ENCODE data around the gene KRI1.
"Not testable (repeated sequence)": the region's sequence is repeated elsewhere in the genome, so short reads cannot be mapped to it uniquely, and the experiment has no call there.

Gene KRI1

DNA sequence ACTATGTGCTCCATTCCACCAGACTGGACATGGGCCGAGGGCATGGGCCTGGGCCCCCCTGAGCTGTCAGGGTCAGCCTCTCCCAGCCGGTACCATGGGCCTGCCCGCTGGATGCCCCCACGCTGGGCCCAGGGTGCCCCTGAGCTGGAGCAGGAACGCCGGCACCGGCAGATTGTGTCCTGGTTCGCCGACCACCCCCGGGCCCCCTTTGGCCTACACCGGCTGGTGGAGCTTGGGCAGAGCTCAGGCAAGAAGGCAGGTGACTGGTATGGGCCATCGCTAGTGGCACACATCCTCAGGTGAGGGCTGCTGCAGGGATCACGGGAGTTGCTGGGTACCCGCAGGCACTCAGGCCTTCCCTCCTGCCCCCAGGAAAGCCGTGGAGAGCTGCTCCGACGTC is 19.0 kb downstream of the KRI1 start:
- DNase-seq = no peak

DNA sequence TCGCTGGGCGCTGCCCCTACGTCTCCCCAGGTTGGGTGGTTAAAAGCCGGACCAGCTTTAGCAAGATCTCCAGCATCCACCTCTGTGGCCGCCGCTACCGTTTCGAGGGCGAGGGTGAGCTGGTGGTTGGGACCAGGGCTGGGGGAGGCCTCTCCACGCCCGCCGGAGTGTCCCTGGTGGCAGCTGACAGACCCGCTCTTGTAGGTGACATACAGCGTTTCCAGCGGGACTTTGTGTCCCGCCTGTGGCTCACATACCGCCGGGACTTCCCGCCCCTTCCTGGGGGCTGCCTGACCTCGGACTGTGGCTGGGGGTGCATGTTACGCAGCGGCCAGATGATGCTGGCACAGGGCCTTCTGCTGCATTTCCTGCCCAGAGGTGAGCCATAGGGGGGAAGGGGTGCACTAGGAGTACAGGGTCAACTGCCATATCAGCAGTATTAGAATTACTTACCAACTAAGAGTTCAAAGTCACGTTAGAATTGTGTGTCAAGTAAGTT is 21.0 kb downstream of the KRI1 start:
- DNase-seq = no peak

DNA sequence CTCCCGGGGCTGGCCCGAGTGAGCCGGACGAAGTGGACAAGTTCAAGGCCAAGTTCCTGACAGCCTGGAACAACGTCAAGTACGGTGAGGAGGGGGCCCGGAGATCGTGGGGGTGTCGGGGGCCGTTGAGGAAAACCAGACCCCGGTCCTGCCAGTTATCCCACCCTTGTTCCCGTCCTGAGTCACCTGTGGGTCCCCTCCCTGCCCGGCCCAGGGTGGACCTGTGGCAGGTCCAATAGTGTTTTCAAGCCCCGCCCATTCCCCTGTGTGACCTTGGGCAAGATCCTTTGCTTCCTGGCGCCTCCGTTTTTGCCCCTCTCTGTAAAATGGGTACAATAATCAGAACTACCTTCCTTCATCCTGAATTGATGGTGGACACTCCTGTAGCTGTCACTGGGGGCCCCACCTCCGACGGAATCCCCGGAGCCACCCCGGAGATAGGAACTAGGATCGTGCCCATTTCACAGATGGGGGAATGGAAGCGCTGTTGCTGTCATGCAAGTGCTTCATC is 21.5 kb downstream of the KRI1 start:
- no peak for DNase-seq

DNA sequence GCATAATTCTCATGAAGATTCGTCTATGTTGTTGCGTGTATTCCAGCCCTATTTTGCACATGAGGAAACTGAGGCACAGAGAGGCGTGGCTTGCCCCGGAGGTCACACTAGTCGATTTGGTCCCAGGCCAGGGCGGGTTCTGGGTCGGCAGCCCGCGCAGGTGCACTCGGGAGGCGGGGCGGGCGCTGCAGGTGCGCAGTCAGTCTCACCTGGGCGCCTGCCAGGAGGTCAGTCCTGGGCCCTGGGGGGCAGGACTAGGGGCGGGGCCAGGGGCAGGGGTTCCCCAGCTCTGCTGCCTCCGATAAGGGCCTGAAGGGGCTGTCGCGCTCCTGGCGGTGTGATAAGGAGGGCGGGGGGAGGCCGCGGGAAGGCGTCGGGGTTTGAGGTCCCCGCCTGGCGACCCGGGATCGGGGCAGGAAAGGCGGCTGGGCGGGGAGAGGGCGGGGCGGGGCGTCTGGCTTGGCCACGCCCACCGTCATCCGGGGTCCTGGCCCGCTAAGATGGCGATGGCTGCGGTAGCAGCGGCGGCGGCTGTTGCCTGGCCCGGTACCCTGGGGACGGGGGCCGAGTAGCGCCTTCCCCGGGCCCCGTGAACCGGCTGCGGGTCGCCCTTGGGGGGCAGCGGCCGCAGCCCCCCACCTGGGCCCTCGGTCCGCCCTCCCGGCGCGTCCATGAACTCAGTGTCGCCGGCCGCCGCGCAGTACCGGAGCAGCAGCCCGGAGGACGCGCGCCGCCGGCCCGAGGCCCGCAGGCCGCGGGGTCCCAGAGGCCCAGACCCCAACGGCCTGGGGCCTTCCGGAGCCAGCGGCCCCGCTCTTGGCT is 22.2 kb downstream of the KRI1 start, which contains the start of gene ATG4D:
Gene ATG4D (plus strand): TSS at position 485 of the 822 bp plus-strand sequence. CDS start 187 bp downstream, at position 672.
- DNase-seq = peak; percentile 87

- no peak for DNase-seq
Observed at GRCh38 chr19:10543059-10543419, 22.8 kb downstream of the KRI1 start.

DNA sequence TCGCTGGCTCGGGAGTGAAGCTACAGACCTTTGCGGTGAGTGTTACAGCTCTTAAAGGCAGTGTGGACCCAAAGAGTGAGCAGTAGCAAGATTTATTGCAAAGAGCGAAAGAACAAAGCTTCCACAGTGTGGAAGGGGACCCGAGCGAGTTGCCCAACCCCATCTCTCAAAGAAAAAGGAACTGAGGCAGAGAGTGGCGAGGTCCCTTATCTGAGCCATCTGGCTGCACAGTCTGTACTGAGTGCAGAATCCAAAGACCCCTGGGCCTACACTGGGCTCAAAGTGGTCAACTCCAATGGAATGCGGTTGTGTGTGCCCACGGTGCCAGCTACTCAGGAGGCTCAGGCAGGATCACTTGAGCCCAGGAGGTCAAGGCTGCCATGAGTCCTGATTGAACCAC is 26.8 kb downstream of the KRI1 start:
- DNase-seq = not testable (repeated sequence)

- DNase-seq = no peak
Observed at GRCh38 chr19:10538204-10538983, 27.4 kb downstream of the KRI1 start.

DNA sequence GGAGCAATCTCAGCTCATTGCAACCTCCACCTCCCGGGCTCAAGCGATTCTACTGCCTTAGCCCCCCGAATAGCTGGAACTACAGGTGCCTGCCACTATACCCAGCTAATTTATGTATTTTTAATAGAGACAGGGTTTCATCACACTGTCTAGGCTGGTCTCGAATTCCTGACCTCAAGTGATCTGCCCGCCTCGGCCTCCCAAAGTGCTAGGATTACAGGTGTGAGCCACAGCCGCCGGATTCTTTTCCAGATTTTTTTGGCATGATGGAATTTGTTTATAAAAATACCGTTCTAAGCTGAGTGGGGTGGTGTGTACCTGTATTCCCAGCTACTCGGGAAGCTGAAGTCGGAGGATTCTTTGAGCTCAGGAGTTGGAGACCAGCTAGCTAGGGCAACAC is 28.1 kb downstream of the KRI1 start:
- no peak for DNase-seq

GRCh38 chr19:10535613-10536012 is 30.2 kb downstream of the KRI1 start:
- no peak for DNase-seq

DNA sequence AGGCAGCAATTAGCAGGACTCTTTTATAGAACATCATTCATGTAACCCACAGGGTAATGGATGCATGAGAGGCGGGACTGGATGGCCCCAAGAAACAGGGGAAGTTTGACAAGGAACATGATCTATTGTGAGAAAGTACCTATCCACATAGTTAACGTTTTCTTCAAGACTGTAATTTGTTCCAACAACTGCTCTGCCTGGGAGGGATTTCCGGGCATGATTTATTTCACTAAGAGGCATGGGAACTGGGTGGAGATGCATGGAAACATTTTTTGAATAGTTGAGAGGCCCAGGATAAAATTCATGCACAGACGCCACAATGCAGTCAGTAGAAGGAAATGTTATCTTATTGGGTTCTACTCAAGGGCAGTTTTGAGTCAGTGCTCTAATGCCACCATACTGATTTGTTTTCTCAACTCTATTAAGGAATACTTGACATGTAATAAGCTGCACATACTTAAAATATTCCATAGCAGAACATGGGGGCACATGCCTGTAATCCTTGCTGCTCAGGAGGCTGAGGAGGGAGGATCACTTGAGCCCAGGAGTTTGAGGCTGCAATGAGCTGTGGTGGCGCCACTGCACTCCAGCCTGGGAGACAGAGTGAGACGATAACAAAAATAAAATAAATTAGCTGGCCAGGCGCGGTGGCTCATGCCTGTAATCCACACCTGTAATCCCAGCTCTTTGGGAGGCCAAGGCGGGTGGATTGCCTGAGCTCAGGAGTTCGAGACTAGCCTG is 32.0 kb downstream of the KRI1 start:
- DNase-seq = no peak

GRCh38 chr19:10532457-10532856 is 33.4 kb downstream of the KRI1 start:
- no peak for DNase-seq

DNA sequence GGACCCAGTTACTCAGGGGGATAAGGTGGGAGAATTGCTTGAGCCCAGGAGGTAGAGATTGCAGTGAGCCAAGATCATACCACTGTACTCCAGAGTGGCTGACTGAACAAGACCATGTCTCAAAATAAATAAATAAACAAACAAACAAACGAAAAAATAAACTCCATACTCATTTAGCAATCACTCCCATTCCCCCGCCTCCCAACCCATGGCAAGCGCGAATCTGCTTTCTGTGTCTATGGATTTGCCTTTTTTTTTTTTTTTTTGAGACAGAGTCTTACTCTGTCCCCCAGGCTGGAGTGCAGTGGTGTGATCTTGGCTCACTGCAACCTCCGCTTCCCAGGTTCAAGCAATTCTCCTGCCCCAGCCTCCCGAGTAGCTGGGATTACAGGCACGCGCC is 38.9 kb downstream of the KRI1 start:
- DNase-seq = not testable (repeated sequence)

DNA sequence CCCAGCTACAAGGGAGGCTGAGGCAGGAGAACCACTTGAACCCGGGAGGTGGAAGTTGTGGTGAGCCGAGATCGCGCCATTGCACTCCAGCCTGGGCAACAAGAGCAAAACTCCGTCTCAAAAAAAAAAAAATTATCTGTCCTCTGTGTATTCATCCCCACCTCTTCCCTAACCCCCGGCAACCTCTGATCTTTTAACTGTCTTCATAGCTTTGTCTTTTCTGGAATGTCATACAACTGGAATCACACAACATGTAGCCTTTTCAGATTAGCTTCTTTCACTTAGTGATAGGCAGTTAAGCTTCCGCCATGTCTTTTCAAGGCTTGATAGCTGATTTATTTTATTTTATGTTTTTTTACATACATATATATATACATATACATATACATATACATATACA is 40.2 kb downstream of the KRI1 start:
- no peak for DNase-seq

DNA sequence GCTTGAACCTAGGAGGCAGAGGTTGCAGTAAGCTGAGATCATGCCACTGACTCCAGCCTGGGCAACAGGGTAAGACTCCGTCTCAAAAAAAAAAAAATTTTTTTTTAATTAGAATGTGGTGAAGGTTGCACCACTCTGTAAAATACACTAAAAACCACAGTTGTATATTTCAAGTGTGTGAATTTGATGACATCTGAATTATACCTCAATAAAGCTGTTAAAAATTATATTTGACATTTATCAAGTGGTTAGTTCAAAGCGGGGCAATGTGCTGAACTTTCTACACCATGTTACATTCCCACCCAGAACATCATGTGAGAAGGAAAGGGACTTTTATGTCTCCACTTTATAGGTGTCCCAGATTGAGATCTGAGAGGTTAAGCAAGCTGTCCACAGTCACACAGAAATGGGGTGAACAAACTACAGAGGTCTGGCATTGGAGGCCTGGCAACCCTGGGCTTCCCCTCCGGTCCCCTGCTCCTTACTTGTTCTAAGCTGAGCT is 42.6 kb downstream of the KRI1 start:
- DNase-seq = no peak

DNA sequence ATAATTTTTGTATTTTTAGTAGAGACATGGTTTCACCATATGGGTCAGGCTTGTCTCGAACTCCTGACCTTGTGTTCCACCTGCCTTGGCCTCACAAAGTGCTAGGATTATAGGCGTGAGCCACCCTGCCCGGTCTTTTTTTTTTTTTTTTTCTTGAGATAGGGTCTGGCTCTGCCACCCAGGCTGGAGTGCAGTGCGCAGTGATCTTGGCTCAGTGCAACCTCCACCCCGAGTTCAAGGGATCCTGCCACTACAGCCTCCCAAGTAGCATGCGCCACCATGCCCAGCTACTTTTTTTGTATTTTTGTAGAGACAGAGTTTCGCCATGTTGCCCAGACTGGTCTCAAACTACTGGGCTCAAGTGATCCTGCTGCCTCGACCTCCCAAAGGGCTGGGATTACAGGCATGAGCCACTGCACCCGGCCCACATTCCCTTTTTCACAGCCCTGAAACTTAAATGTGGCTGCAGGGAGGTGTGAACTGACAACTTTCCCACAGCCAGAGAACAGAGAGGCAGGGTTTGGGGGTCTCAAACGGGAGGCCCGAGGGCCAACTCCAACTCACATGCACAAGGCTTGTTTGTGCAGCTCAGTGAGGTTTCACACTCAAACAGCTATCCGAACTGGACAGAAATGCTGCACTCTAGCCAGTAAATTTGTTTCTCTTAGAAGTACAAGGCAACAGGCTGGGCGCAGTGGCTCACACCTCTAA is 44.2 kb downstream of the KRI1 start:
- no peak for DNase-seq

DNA sequence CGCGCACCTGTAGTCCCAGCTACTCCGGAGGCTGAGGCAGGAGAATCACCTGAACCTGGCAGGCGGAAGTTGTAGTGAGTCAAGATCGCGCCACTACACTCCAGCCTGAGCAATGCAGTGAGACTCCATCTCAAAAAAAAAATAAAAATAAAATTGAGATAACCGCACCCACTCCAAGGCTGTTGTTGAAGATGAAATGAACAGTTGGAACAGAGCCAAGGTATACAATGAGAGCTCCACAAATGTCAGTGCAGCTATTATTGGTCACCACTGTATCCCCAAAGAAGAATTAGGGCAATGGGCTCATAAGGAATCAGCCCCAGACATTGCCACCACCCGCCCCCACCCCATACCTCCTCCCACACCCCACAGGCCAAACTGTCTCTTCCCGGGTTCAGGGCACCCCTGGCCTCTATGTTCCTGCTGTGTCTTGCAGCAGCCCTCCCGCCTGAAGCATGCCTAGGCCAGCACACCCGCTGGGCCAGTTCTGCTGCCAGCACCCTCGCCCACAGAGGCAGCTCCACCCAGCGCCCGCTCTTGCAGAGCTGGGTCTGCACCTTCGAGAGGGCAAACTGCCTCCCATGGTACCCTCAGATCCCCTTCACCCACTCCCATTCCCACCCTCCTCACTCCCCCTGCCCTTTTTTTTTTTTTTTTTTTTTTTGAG is 45.0 kb downstream of the KRI1 start:
- DNase-seq = no peak

DNA sequence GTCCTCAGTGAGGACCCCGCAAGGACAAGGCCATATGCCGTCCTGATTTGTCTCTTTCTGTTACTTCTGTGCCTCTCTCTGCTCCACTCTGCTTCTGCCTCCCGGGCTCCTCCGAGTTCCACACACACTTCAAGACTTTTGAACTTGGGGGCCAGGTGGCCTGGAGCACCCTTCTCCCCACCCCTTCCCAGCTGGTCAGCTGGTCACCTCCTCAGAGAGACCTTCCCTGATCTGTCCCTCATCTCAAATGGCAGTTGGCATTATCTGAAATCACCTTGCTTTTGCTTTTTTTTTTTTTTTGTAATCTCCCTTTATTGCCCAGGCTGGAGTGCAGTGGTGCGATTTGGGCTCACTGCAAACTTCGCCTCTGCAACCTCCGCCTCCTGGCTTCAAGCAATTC is 46.4 kb downstream of the KRI1 start:
- DNase-seq = no peak

DNA sequence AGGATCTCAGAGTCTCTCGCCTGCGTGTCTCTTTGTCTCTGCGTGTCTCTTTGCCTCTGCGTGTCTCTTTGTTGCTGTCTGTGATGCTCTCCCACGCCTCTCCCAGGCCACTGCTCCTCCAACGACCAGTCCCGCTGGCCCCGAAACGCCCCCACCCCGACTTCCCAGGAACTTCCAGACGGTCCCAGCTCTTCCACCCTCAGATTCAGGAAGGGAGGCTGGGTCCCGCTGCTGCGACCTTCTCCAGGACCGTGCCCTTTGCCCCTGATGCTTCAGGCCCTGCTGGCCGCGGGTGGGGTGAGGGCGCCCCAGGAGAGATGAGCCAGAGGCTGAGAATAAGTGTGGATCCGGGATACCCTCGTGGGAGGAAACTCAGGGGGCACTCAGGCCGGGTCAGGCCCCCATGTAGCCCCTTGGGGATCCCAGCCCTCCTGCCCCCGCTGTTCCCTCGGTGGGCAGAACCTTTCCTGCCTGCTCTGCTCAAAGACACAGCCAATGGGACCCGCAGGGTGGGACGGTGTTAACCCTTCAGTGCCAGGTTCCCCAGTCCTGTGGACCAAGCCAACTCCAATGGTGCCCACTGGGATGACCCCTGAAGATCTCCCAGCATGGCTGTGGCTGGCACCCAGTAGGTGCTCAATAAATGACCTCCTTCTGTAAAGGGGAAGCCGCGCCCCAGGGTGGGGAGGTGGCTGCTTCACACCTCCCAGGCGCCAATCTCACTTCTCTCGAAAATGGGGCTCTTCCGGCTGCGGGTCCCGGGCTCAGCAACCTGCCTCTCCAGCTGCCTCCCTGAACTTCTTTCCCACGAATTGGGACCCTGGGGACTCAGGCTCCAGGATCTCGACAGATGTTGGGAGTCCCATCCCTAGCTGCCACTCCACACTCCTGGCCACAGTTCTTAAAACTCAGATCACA is 47.1 kb downstream of the KRI1 start:
- DNase-seq = no peak

DNA sequence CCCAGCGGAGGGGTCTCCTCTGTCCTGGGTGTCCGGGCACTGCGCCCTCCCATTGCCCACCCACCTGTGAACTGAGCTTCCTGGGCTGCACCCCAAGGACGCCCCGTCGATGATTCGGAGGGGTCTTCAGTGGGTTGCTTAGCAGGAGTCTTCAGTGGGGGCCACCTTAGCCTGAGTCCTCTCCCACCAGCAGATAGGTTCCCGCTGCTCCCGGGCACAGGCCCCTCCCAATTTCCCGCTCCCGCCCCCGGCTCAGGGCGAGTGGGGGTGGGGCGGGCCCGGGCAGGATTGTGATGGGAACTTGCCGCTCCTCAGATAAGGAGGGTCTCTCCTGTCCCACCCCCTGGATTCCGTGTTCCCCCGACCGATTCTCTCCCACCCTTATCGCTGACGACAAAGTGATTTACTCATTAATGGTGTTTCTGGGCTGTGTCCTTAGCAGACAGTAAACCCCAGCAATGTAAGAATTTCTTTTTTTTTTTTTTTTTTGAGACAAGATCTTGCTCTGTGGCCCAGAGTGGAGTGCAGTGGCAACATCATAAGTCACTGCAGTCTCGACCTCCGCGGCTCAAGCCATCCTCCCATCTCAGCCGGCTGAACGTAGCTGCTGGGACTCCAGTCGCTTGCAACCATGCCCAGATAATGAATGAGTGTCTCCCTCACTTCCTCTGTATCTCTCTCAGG is 47.9 kb downstream of the KRI1 start:
- peak; percentile 8 for DNase-seq

DNA sequence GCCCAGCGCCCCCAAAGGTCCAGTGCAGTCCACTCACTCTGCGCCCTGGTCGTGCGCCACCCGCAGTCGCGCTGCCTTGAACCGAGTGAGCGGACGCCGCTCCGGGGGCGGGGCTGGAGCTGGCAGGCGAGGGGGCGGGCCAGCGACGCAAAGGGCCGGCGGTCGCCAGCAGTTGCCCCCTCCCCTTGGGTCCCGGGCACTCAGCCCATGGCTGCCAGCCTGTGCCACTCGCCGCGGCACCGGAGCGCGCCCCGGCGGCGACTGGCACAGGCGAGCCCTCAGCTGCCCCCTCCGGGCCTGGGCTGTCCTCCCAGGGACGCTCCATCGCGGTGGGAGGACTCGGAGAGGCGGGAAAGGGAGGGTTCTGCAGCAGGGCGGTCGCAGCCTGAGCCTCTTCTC is 48.5 kb downstream of the KRI1 start, which contains the start of gene S1PR5:
Gene S1PR5 (minus strand): TSS at position 87 of the 399 bp plus-strand sequence. CDS start 2,436 bp downstream, outside the sequence.
- DNase-seq = no peak

Data from NCI-H1436 (cell line).